K562 (cell line): Measurements from ENCODE around the gene ANO9. TPM values are rescaled to one million over a fixed set of nuclear protein-coding genes. Genes with fewer than 3 reads are reported as not detected.
A peak's percentile ranks its signal among the peaks of the same experiment; 100 is the strongest.

ENCODE experiments used
- ATAC-seq: fragments of 200-7000 bp; cut with Tn5 transposase; 3 replicates; pipeline ENCODE4 v1.9.1; 2020; ENCODE audit warnings: moderate library complexity
- BruUV-seq: library from RNA; stranded (reverse); fragments of 400-500 nt; replicated peaks from 2 replicates; lab custom pipeline; 2021; lab: Mats Ljungman, UMichigan
- CTCF ChIA-PET: fragments of 300-600 bp; formaldehyde crosslinking; extraction: SDS; loops from one replicate; lab custom pipeline; 2021; ENCODE audit warnings: low intra/inter-chr PET ratio; lab: Yijun Ruan, JAX
- POLR2A ChIA-PET: fragments of 300-600, 350-650 bp; sonication (Branson Sonifier 250); formaldehyde crosslinking; extraction: SDS; loops from one replicate; lab custom pipeline; 2021; ENCODE audit warnings: antibody characterized with exemption, inconsistent platforms; lab: Yijun Ruan, JAX
- DNase-seq, 4 experiments: peaks; one replicate each; pipeline versions ENCODE4 v3.0.0 to v3.0.0-alpha.2; 2011 to 2018; ENCODE audit warnings: low spot score in 3 of 4, mixed read lengths in 3 of 4; ENCODE audit errors: extremely low read depth in 1 of 4
- FAIRE-seq: peaks from 2 replicates; lab custom pipeline; 2011; peaks lifted over from hg19 to GRCh38; lab: Jason Lieb, UNC
- H2AFZ ChIP-seq: 2 replicates; pipeline ENCODE4 v1.6.0; 2011; ENCODE audit warnings: low read depth, low read length, control low read depth, inconsistent platforms
- H3K27ac ChIP-seq: fragments of 200-600 bp; 3 replicates; pipeline ENCODE4 v1.8.0; 2011; ENCODE audit warnings: low read depth, mild to moderate bottlenecking, control low read depth, inconsistent platforms, low read length, moderate library complexity, mixed read lengths; ENCODE audit errors: extremely low read depth
- H3K27me3 ChIP-seq, 2 experiments: fragments of 300-600 bp in 1 of 2; 2 replicates in 1 of 2; 3 replicates in 1 of 2; pipeline versions ENCODE4 v1.6.0 to v1.8.0; 2011; ENCODE audit warnings: inconsistent platforms in 2 of 2, low read length in 2 of 2, mild to moderate bottlenecking in 1 of 2, mixed read lengths in 1 of 2, moderate library complexity in 1 of 2; ENCODE audit not compliant: control insufficient read depth in 2 of 2, insufficient read depth in 2 of 2
- H3K36me3 ChIP-seq: fragments of 300-600 bp; 3 replicates; pipeline ENCODE4 v1.8.0; 2011; ENCODE audit warnings: mild to moderate bottlenecking, low read length, inconsistent platforms; ENCODE audit not compliant: control insufficient read depth, insufficient read depth
- H3K4me1 ChIP-seq, 2 experiments: fragments of 200-600 bp in 1 of 2; replicated peaks in 1 of 2; 2 replicates in 1 of 2; 3 replicates in 1 of 2; pipeline versions ENCODE4 v1.5.1 to v1.8.0; 2011; ENCODE audit warnings: inconsistent platforms in 2 of 2, low read length in 2 of 2, mild to moderate bottlenecking in 1 of 2, mixed read lengths in 1 of 2, moderate library complexity in 1 of 2; ENCODE audit not compliant: control insufficient read depth in 2 of 2, insufficient read depth in 2 of 2
- H3K4me2 ChIP-seq: 2 replicates; pipeline ENCODE4 v1.6.1; 2011; ENCODE audit warnings: low read length, control low read depth, inconsistent platforms, mixed read lengths; ENCODE audit not compliant: insufficient read depth
- H3K4me3 ChIP-seq: fragments of 200-600 bp; sonication (generic), shearing (Covaris generic); 2 replicates; pipeline ENCODE4 v1.5.1; 2016; ENCODE audit warnings: control low read depth, inconsistent platforms
- H3K79me2 ChIP-seq: fragments of 200-600 bp; 3 replicates; pipeline ENCODE4 v1.8.0; 2011; ENCODE audit warnings: low read length, inconsistent platforms; ENCODE audit not compliant: control insufficient read depth, insufficient read depth
- H3K9ac ChIP-seq, 2 experiments: 2 replicates each; pipeline versions ENCODE4 v1.6.0 to v1.6.1; 2011; ENCODE audit warnings: low read depth in 2 of 2, low read length in 2 of 2, control low read depth in 1 of 2, inconsistent platforms in 1 of 2, mild to moderate bottlenecking in 1 of 2, mixed read lengths in 1 of 2; ENCODE audit not compliant: insufficient read depth in 1 of 2
- H3K9me1 ChIP-seq: one replicate; pipeline ENCODE4 v1.6.0; 2011; ENCODE audit warnings: inconsistent platforms, mild to moderate bottlenecking, low read length, moderate library complexity; ENCODE audit not compliant: control insufficient read depth, insufficient read depth
- H3K9me3 ChIP-seq: replicated peaks from 2 replicates; pipeline ENCODE4 v1.5.1; 2011; ENCODE audit warnings: low read depth, low read length, inconsistent platforms; ENCODE audit not compliant: control insufficient read depth, insufficient read depth
- H4K20me1 ChIP-seq: replicated peaks from 2 replicates; pipeline ENCODE4 v1.6.1; 2011; ENCODE audit warnings: low read length, inconsistent platforms, mixed read lengths; ENCODE audit not compliant: control insufficient read depth, insufficient read depth
- PHF20 ChIP-seq: fragments of 450-650 bp; IDR thresholded peaks from 2 replicates; pipeline ENCODE4 v1.6.1; 2018; ENCODE audit not compliant: partially characterized antibody
- ZZZ3 ChIP-seq: fragments of 450-650 bp; IDR thresholded peaks from 2 replicates; pipeline ENCODE4 v1.6.1; 2016; ENCODE audit warnings: antibody characterized with exemption, mild to moderate bottlenecking, moderate library complexity
- WGBS: fragments of 100-300 bp; shearing (Covaris generic); methylation state at CpG from one replicate; pipeline ENCODE4 v1.1.6; 2016; ENCODE audit warnings: low coverage, mixed read lengths; ENCODE audit not compliant: insufficient coverage; ENCODE audit errors: missing lambda C conversion rate; 5-methylcytosine and 5-hydroxymethylcytosine counted together
- in situ Hi-C: fragments of 300-500 bp; cut with MboI; formaldehyde crosslinking; loops from 4 replicates; pipeline ENCODE4 v1.15.0; 2018; ENCODE audit warnings: inconsistent platforms, mixed read lengths
- intact Hi-C: fragments of 100-400 bp; cut with micrococcal nuclease; formaldehyde crosslinking; loops from 2 replicates; pipeline ENCODE4 v1.14.2; 2022
- polyA plus RNA-seq, 8 experiments: library from polyadenylated mRNA; depleted of rRNA in 4 of 8; stranded (reverse) in 5 of 8; unstranded in 3 of 8; fragments of >200 nt; fragmentation: Nextera tagmentation in 2 of 8; fragmentation: Illumina TruSeq in 1 of 8; extraction: Ambion mirVana in 2 of 8; extraction: Trizol in 1 of 8; gene quantifications; 2 replicates each; pipeline versions ENCODE4 v1.2.1 to v1.2.3, GENCODE V29; 2011 to 2014; ENCODE audit warnings: inconsistent platforms in 1 of 8, missing spikeins in 1 of 8
- total RNA-seq, 7 experiments: library from RNA; depleted of rRNA in 6 of 7; stranded (reverse); fragments of >200 nt in 6 of 7; fragmentation: Illumina TruSeq in 2 of 7; extraction: Trizol in 2 of 7; gene quantifications; 2 replicates each; pipeline versions ENCODE4 v1.2.1 to v1.2.3, GENCODE V29; 2011 to 2021; ENCODE audit warnings: low replicate concordance in 1 of 7
- TF ChIP-seq, protein P1 (sequence below): sonication (generic); formaldehyde crosslinking; IDR thresholded peaks from 2 replicates; pipeline ENCODE4 v1.8.1; 2023; ENCODE audit warnings: mild to moderate bottlenecking, missing genetic modification reagents

Gene ANO9
- total and polyA plus RNA-seq, 9 of the 15 experiments (the other 6 are each of a cell fraction or from before 2014, with no cell fraction given), result 0.20 to 14.5 (median 4.5) TPM

DNA sequence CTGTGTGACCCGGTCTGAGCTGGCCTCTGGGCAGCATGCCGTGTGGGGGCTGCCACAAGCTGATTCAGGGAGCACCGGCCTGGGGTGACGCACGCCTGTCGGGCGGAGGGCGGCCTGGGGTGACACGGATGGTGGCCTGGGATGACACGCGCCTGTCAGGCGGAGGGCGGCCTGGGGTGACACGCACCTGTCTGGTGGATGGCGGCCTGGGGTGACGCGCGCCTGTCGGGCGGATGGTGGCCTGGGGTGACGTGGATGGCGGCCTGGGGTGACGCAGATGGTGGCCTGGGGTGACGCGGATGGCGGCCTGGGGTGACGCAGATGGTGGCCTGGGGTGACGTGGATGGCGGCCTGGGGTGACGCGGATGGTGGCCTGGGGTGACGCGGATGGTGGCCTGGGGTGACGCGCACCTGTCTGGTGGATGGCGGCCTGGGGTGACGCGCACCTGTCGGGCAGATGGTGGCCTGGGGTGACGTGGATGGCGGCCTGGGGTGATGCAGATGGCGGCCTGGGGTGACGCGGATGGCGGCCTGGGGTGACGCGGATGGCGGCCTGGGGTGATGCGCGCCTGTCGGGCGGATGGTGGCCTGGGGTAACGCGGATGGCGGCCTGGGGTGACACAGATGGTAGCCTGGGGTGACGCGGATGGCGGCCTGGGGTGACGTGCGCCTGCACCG, 29.8 kb upstream of the ANO9 start:
- H3K27me3 ChIP-seq, result no peaks in the 10 kb centered on the region
- H3K9me1 ChIP-seq, result no peaks in the 10 kb centered on the region
- no peaks in the 10 kb centered on the region for H4K20me1 ChIP-seq
- POLR2A ChIA-PET, result no interaction called here
- H3K9me3 ChIP-seq, result no peaks in the 10 kb centered on the region
- peaks cover 27% of the 10 kb centered on the region for H3K36me3 ChIP-seq
- no peak overlapping the region for H3K27ac ChIP-seq
- in situ Hi-C loops, result no loop called here
- BruUV-seq, result no TSS peak
- peak overlapping the region in 1 of 2 experiments; percentile 8; a peak in 1 of 4 replicates for H3K9ac ChIP-seq
- ATAC-seq (no peak), FAIRE-seq (no peak), DNase-seq (no peak)
- WGBS, result 98% methylated on average over 30 of the region's 61 CpGs
- intact Hi-C loops, result no loop called here
- TF ChIP-seq, protein P1, sequence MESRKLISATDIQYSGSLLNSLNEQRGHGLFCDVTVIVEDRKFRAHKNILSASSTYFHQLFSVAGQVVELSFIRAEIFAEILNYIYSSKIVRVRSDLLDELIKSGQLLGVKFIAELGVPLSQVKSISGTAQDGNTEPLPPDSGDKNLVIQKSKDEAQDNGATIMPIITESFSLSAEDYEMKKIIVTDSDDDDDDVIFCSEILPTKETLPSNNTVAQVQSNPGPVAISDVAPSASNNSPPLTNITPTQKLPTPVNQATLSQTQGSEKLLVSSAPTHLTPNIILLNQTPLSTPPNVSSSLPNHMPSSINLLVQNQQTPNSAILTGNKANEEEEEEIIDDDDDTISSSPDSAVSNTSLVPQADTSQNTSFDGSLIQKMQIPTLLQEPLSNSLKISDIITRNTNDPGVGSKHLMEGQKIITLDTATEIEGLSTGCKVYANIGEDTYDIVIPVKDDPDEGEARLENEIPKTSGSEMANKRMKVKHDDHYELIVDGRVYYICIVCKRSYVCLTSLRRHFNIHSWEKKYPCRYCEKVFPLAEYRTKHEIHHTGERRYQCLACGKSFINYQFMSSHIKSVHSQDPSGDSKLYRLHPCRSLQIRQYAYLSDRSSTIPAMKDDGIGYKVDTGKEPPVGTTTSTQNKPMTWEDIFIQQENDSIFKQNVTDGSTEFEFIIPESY (CRISPR knock-in tag), result peak; percentile 95
- TF ChIP-seq PHF20 (no peak), ZZZ3 (no peak)
- H3K79me2 ChIP-seq, result peaks cover 54% of the 10 kb centered on the region
- no peak overlapping the region for H3K4me2 ChIP-seq
- no peak overlapping the region for H3K4me3 ChIP-seq
- no peak overlapping the region for H2AFZ ChIP-seq
- H3K4me1 ChIP-seq, result peaks cover 0 to 46% of the 10 kb centered on the region in 2 experiments; a peak in 3 of 5 replicates
- CTCF ChIA-PET, result no interaction called here
